ENCODE data around the gene RPGRIP1L.

- TF ChIP-seq EZH2 (IDR thresholded peaks at IDR 0.05; ENCODE audit: low read length, unreplicated experiment) = no peak
- no peak for TF ChIP-seq CTCF (conservative IDR thresholded peaks at IDR 0.05; ENCODE audit: low read depth, low read length)
Measured at GRCh38 chr16:53601961-53602360, 101.7 kb downstream of the RPGRIP1L start.

Data from PC-3 (cell line).